Epithelial cell of esophagus (primary cell): ENCODE measurements around the gene TBC1D19.
"Not testable (repeated sequence)": the region's sequence is repeated elsewhere in the genome, so short reads cannot be mapped to it uniquely, and the experiment has no call there.

ENCODE experiments used
- DNase-seq: peaks from one replicate; pipeline ENCODE4 v3.0.0; 2010; ENCODE audit warnings: low read depth
- H3K4me3 ChIP-seq: 2 replicates; pipeline ENCODE4 v1.5.1; 2011; ENCODE audit warnings: mild to moderate bottlenecking, low read length, control low read depth
- TF ChIP-seq, protein P1 (sequence below): IDR thresholded peaks from 2 replicates; pipeline ENCODE4 v1.5.1; 2011; ENCODE audit warnings: low read depth, mild to moderate bottlenecking, low read length, control low read depth, inconsistent platforms; ENCODE audit not compliant: insufficient read depth; ENCODE audit errors: missing control alignments

The TBC1D19 gene, protein sequence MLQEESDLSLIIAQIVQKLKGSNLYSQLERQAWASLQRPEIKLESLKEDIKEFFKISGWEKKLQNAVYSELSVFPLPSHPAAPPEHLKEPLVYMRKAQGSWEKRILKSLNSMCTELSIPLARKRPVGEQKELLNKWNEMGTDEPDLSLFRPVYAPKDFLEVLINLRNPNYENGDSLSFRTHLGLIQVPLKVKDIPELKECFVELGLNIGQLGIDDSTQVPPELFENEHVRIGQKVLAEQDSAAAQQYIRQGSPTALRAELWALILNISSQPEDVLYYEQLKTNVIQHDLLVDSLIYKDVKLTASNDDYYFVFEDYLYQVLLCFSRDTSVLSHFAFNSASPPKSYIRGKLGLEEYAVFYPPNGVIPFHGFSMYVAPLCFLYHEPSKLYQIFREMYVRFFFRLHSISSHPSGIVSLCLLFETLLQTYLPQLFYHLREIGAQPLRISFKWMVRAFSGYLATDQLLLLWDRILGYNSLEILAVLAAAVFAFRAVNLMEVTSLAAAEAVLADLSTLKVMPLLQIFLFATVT

DNA sequence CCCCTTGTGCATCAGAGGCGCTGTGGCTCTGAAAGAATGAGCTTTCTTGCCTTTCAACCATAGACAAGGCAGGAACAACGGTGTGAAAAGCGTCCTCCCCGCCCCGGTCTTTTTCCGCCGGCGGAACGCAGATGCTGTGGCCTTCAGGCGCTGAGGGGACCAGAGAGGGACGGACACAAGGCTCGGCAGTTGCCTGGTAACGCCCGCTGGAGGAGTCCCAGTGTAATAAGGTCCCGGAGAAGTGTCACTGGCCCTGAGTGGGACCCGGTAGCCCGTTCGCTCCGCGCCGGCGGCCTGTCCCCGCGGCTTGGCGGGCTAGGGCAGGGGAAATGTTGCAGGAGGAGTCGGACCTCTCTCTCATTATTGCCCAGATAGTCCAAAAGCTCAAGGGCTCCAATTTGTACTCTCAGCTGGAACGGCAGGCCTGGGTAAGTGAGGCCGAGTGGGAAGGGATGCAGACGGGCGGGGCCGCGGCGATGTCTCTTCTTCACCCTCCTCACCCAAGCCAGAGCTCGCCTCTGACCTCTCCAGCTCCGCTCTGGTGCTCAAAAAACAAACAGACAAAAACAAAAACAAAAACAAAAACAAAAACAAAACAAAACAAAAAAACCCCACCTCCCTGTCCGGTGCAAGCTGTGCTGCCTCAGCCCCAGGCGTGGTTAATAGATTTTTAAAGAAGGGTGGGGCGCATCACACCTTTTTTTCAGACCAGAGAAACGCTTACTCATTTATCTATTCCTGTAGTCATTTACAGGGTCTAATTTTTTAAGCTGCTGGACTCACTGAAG lies at the start of gene TBC1D19:
TBC1D19 (plus strand) TSS at position 220 of the 788 bp plus-strand sequence; CDS start at position 330, 110 bp downstream.
- peak within 1 kb of the TSS; percentile 90 for H3K4me3 ChIP-seq
- TF ChIP-seq, protein P1, sequence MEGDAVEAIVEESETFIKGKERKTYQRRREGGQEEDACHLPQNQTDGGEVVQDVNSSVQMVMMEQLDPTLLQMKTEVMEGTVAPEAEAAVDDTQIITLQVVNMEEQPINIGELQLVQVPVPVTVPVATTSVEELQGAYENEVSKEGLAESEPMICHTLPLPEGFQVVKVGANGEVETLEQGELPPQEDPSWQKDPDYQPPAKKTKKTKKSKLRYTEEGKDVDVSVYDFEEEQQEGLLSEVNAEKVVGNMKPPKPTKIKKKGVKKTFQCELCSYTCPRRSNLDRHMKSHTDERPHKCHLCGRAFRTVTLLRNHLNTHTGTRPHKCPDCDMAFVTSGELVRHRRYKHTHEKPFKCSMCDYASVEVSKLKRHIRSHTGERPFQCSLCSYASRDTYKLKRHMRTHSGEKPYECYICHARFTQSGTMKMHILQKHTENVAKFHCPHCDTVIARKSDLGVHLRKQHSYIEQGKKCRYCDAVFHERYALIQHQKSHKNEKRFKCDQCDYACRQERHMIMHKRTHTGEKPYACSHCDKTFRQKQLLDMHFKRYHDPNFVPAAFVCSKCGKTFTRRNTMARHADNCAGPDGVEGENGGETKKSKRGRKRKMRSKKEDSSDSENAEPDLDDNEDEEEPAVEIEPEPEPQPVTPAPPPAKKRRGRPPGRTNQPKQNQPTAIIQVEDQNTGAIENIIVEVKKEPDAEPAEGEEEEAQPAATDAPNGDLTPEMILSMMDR, result no peak
- DNase-seq, result peak; percentile 90

DNA sequence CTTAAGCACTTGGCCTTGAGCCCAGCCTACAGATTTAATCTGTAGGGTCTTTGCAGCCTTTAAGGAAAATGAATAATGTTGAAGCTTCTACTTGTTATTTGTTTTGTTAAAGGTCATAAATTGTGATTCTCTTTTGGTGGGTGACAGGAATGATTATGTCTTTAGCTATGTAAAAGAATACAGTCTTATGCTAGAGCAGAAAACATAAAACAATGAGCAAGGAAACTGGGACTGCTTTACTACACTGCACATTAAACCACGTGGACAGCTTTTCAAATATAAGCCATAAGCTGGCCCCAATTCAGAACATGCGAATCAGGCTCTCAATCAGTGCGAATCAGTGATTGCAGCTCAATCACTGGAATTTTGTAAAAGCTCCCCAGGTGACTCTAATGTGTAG lies 40.9 kb upstream of the TBC1D19 start:
- no peak overlapping the region for H3K4me3 ChIP-seq
- no peak for DNase-seq
- TF ChIP-seq, protein P1, result no peak

DNA sequence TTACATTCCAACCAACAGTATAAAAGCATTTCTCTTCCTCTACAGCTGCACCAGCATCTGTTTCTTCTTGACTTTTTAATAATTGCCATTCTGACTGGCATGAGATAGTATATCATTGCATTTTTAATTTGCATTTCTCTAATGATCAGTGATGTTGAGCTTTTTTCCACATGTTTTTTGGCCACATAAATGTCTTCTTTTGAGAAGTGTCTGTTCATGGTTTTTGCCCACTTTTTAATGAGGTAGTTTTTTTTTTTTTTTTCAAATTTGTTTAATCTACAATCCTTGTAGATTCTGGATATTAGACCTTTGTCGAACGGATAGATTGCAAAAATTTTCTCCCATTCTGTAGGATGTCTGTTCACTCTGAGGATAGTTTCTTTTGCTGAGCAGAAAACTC lies 39.5 kb upstream of the TBC1D19 start:
- no peak for DNase-seq
- no peak overlapping the region for H3K4me3 ChIP-seq
- TF ChIP-seq, protein P1, result no peak

DNA sequence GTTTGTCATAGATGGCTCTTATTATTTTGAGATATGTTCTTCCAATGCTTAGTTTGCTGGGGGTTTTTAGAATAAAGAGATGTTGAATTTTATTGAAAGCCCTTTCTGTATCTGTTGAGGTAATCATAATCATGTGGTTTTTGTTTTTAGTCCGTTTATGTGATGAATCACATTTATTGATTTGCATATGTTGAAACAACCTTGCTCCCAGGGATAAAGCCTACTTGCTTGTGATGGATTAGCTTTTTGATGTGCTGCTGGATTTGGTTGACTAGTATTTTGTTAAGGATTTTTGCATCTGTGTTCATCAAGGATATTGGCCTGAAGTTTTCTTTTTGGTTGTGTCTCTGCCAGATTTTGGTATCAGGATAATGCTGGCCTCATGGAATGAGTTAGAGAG lies 35.5 kb upstream of the TBC1D19 start:
- DNase-seq, H3K4me3 ChIP-seq: not testable (repeated sequence)

DNA sequence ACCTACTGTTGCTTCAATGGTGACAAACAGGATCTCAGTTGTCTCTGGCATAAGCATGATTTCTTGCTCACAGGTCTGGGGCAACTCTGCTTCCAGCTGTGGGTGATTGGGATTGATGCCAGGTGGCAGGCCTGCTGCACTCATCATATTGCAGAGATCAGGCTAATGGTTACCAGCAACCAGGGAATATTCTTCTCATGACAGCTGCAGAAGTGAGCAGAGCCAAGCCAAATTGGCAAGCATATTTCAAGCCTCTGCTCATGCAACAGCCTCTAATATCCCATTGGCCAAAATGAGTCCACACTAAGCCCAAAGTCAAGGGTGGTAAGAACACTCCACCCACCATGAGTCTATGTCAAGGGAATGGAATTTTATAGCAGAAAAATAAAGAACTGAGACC lies 26.7 kb upstream of the TBC1D19 start:
- TF ChIP-seq, protein P1, result no peak
- peak; percentile 11 for DNase-seq
- H3K4me3 ChIP-seq, result no peak overlapping the region

DNA sequence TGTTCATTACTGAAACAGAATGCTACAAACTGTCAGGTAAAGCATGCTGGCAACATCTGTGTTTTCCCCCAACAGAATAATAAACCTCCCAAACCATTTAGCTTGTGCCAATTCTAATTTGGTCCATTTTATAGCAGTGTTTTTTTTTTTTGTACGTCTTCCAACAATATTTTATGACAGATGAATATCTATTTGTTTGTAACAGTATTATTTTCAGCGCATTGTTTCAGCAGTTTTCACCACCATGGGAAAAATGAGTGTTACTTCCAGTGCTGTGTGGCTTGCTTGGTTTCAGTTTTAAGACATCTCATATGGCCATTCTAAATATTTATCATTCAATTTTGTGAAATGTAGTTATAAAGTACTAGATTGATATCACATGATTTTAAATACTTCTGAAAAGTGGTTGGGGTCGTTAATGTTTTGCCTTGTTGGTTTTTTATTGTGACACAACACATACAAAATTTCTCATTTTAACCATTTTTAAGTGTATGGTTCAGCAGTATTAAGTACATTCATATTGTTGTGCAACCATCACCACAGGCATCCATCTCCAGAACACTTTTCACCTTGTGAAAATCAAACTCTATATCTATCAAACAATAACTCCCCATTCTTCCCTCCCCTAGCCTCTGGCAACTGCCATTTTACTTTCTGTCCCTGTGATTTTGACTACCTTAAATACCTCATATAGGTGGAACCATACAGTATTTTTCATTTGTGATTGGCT lies 25.6 kb upstream of the TBC1D19 start:
- no peak overlapping the region for H3K4me3 ChIP-seq
- TF ChIP-seq, protein P1, result no peak
- no peak for DNase-seq

DNA sequence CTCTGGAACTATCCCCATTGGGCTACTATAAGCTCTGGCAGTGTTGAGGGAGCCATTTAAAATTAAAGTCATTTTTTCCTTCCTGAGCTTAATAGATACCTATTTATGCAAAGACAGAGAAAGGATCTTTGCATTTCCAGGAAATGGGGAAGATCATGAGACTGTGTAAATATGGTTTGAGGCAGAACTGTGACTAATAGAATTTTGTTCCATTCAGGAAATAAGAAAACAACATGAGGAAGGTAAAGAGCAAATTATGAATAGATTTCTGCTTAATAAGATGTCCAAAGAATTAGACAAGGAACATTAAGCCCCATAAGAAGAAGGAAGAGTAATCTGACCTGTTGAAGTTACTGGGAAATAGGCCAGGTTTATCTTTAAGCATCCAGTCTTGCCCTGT lies 17.8 kb upstream of the TBC1D19 start:
- no peak for DNase-seq
- no peak overlapping the region for H3K4me3 ChIP-seq
- TF ChIP-seq, protein P1, result no peak
